ENCODE results near the gene RNLS.

RNLS gene

GRCh38 chr10:88226891-88227290 lies 356.2 kb downstream of the RNLS start:
- Histone ChIP-seq H3K27me3 (ENCODE audit: control insufficient read depth, insufficient read depth, low read length) (no peaks in the 10 kb centered on the region), H3K9me3 (ENCODE audit: control insufficient read depth, low read length) (peaks cover 2% of the 10 kb centered on the region), H3K4me3 (ENCODE audit: low read depth, low read length) (no peak overlapping the region), H2AFZ (no peak overlapping the region), H3K27ac (no peak overlapping the region), H3K36me3 (ENCODE audit: control insufficient read depth, insufficient read depth, low read length) (no peaks in the 10 kb centered on the region), H3K79me2 (no peaks in the 10 kb centered on the region), H3K4me2 (ENCODE audit: low read length) (no peak overlapping the region), H3K9ac (no peak overlapping the region), H3K4me1 (no peaks in the 10 kb centered on the region)
- TF ChIP-seq CTCF (IDR thresholded peaks at IDR 0.05), result no peak

GRCh38 chr10:88226071-88226659 lies 357.0 kb downstream of the RNLS start:
- Histone ChIP-seq H3K9ac (no peak overlapping the region), H3K36me3 (ENCODE audit: control insufficient read depth, insufficient read depth, low read length) (no peaks in the 10 kb centered on the region), H3K9me3 (ENCODE audit: control insufficient read depth, low read length) (peaks cover 2% of the 10 kb centered on the region), H3K4me1 (no peaks in the 10 kb centered on the region), H3K4me3 (ENCODE audit: low read depth, low read length) (no peak overlapping the region), H3K79me2 (no peaks in the 10 kb centered on the region), H2AFZ (no peak overlapping the region), H3K4me2 (ENCODE audit: low read length) (no peak overlapping the region), H3K27ac (no peak overlapping the region), H3K27me3 (ENCODE audit: control insufficient read depth, insufficient read depth, low read length) (no peaks in the 10 kb centered on the region)
- TF ChIP-seq CTCF (IDR thresholded peaks at IDR 0.05), result no peak
